T-helper 22 cell (primary cell): ENCODE results near the gene BORCS5.
"Not testable (repeated sequence)": the region's sequence is repeated elsewhere in the genome, so short reads cannot be mapped to it uniquely, and the experiment has no call there.

Experiments used
- DNase-seq: peaks from one replicate; pipeline ENCODE4 v3.0.0-alpha.2; 2020; ENCODE audit warnings: low read depth

BORCS5 gene

GRCh38 chr12:12396694-12397093 is 39.8 kb downstream of the BORCS5 start:
- DNase-seq = no peak

- DNase-seq = no peak
Observed at GRCh38 chr12:12397184-12397583, 40.3 kb downstream of the BORCS5 start.

GRCh38 chr12:12398026-12398859 is 41.4 kb downstream of the BORCS5 start:
- DNase-seq = no peak

GRCh38 chr12:12399161-12399560 is 42.3 kb downstream of the BORCS5 start:
- DNase-seq = no peak

GRCh38 chr12:12399776-12400305 is 43.0 kb downstream of the BORCS5 start:
- no peak for DNase-seq

GRCh38 chr12:12400793-12401192 is 43.9 kb downstream of the BORCS5 start:
- no peak for DNase-seq

GRCh38 chr12:12403264-12404248 is 46.7 kb downstream of the BORCS5 start:
- no peak for DNase-seq

GRCh38 chr12:12404297-12404696 is 47.4 kb downstream of the BORCS5 start:
- DNase-seq = no peak

- DNase-seq = no peak
Observed at GRCh38 chr12:12405882-12406281, 49.0 kb downstream of the BORCS5 start.

GRCh38 chr12:12406762-12407161 is 49.9 kb downstream of the BORCS5 start:
- DNase-seq = no peak

- no peak for DNase-seq
Observed at GRCh38 chr12:12408265-12408690, 51.4 kb downstream of the BORCS5 start.

GRCh38 chr12:12409337-12409736 is 52.5 kb downstream of the BORCS5 start:
- DNase-seq = not testable (repeated sequence)

GRCh38 chr12:12415886-12416285 is 59.0 kb downstream of the BORCS5 start:
- no peak for DNase-seq

- not testable (repeated sequence) for DNase-seq
Observed at GRCh38 chr12:12419165-12419564, 62.3 kb downstream of the BORCS5 start.

- DNase-seq = no peak
Observed at GRCh38 chr12:12423367-12423766, 66.5 kb downstream of the BORCS5 start.

- DNase-seq = no peak
Observed at GRCh38 chr12:12425001-12425400, 68.1 kb downstream of the BORCS5 start.

GRCh38 chr12:12425616-12426015 is 68.7 kb downstream of the BORCS5 start:
- no peak for DNase-seq

- DNase-seq = no peak
Observed at GRCh38 chr12:12427568-12427967, 70.7 kb downstream of the BORCS5 start.

- DNase-seq = no peak
Observed at GRCh38 chr12:12428047-12428446, 71.2 kb downstream of the BORCS5 start.

- no peak for DNase-seq
Observed at GRCh38 chr12:12428961-12429657, 72.2 kb downstream of the BORCS5 start.

GRCh38 chr12:12432364-12432763 is 75.5 kb downstream of the BORCS5 start:
- no peak for DNase-seq

- no peak for DNase-seq
Observed at GRCh38 chr12:12433203-12433731, 76.4 kb downstream of the BORCS5 start.
